Gastroesophageal sphincter (tissue), 3 donors: ENCODE results near the gene PLET1.

ENCODE experiments used
- POLR2A ChIP-seq, 2 donors: fragments of 450-650 bp; IDR thresholded peaks; one replicate each; pipeline ENCODE4 v1.6.1; 2017; ENCODE audit warnings: antibody characterized with exemption in 2 of 2, mild to moderate bottlenecking in 2 of 2, moderate library complexity in 1 of 2
- TF ChIP-seq, protein P1 (sequence below), 4 experiments: fragments of 200-600 bp in 2 of 4; fragments of 450-650 bp in 2 of 4; sonication (generic) in 1 of 4; IDR thresholded peaks; one replicate each; pipeline ENCODE4 v1.5.1; 2017 to 2019; ENCODE audit warnings: antibody characterized with exemption in 4 of 4, mild to moderate bottlenecking in 2 of 4, moderate library complexity in 2 of 4

DNA sequence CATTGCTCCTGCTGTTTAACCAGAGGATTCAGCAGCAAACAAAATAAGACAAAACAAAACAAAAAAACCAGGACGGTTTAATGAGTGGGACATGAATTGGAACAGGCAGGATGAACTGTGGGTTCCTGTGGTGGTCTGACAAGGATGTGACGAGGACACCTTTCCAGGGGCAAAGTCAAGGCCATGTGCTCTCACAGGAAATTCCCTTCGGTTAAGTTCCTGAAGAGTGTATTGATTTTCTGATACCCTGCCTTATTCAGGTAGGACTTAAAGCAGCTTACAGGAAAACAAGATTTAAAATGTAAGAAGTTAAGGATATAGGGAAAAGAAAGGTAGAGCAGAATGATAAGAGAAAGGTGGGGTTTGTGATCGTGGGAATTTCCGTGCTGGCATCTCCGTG, 8.5 kb upstream of the PLET1 start:
- TF ChIP-seq, protein P1, sequence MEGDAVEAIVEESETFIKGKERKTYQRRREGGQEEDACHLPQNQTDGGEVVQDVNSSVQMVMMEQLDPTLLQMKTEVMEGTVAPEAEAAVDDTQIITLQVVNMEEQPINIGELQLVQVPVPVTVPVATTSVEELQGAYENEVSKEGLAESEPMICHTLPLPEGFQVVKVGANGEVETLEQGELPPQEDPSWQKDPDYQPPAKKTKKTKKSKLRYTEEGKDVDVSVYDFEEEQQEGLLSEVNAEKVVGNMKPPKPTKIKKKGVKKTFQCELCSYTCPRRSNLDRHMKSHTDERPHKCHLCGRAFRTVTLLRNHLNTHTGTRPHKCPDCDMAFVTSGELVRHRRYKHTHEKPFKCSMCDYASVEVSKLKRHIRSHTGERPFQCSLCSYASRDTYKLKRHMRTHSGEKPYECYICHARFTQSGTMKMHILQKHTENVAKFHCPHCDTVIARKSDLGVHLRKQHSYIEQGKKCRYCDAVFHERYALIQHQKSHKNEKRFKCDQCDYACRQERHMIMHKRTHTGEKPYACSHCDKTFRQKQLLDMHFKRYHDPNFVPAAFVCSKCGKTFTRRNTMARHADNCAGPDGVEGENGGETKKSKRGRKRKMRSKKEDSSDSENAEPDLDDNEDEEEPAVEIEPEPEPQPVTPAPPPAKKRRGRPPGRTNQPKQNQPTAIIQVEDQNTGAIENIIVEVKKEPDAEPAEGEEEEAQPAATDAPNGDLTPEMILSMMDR (IDR thresholded peaks at IDR 0.05): no peak
- no peak for TF ChIP-seq POLR2A (IDR thresholded peaks at IDR 0.05)
